K562 treated with DMSO at 1 percent for 24 hours (cell line): ENCODE results near the gene MTMR12. TPM values are rescaled to one million over a fixed set of nuclear protein-coding genes. Genes with fewer than 3 reads are reported as not detected.

Source experiments
- total RNA-seq: library from RNA; unstranded; fragments of 300-600 nt; gene quantifications from 2 replicates; pipeline ENCODE4 v1.2.3, GENCODE V29; 2022; ENCODE audit warnings: low read depth; ENCODE audit not compliant: insufficient read depth

The MTMR12 gene
- 12.2 and 14.2 TPM in 2 replicates for total RNA-seq

GRCh38 chr5:32312595-32313332, at the start of gene MTMR12:
MTMR12 (minus strand) TSS chr5:32312939; CDS start chr5:32312838, 101 bp downstream.

Other genes starting within 250 kb of the MTMR12 start
- gene GOLPH3, start 138.6 kb downstream of the MTMR12 start, total RNA-seq: 96.7 and 98.7 TPM in 2 replicates
- 51.6 and 56.0 TPM in 2 replicates for gene ZFR, start 131.8 kb upstream of the MTMR12 start, total RNA-seq